ENCODE results near the gene RBM22. TPM values are rescaled to one million over a fixed set of nuclear protein-coding genes. Genes with fewer than 3 reads are reported as not detected.

The RBM22 gene
- total RNA-seq, 4 donors from 2014 or later, result 22.5 to 31.0 (median 26.2) TPM

DNA sequence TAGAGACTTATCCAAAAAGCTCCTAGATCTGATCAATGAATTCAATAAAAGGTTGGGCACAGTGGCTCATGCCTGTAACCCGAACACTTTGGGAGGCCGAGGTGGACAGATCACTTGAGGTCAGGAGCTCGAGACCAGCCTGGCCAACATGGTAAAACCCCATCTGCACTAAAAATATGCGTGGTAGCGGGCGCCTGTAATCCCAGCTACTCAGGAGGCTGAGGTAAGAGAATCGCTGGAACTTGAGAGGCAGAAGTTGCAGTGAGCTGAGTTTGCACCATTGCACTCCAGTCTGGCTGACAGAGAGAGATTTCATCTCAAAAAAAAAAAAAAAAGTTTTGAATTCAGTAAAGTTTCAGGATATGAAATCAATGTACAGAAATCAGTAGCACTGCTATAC is 38.0 kb upstream of the RBM22 start:
- no peak for TF ChIP-seq POLR2A (IDR thresholded peaks at IDR 0.05)
- TF ChIP-seq, protein P1, sequence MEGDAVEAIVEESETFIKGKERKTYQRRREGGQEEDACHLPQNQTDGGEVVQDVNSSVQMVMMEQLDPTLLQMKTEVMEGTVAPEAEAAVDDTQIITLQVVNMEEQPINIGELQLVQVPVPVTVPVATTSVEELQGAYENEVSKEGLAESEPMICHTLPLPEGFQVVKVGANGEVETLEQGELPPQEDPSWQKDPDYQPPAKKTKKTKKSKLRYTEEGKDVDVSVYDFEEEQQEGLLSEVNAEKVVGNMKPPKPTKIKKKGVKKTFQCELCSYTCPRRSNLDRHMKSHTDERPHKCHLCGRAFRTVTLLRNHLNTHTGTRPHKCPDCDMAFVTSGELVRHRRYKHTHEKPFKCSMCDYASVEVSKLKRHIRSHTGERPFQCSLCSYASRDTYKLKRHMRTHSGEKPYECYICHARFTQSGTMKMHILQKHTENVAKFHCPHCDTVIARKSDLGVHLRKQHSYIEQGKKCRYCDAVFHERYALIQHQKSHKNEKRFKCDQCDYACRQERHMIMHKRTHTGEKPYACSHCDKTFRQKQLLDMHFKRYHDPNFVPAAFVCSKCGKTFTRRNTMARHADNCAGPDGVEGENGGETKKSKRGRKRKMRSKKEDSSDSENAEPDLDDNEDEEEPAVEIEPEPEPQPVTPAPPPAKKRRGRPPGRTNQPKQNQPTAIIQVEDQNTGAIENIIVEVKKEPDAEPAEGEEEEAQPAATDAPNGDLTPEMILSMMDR (IDR thresholded peaks at IDR 0.05 in 4 of 5, conservative IDR thresholded peaks at IDR 0.05 in 1 of 5), result no peak
- Histone ChIP-seq H3K27me3 (no peaks in the 10 kb centered on the region), H3K27ac (peak overlapping the region in 2 of 4 donors; percentile 20 to 61), H3K36me3 (no peaks in the 10 kb centered on the region), H3K9me3 (no peaks in the 10 kb centered on the region), H3K4me3 (no peak overlapping the region), H3K4me1 (peaks cover 32 to 37% of the 10 kb centered on the region in 2 donors)
- in situ Hi-C loops (cut with MboI; ENCODE audit: low sequenced_read_pairs in 4 of 4) (no loop called here), intact Hi-C loops (cut with DNase I; ENCODE audit: low total_unique reads) (no loop called here)
- DNase-seq (no peak), ATAC-seq (peak in 1 of 2 donors; percentile 47)

DNA sequence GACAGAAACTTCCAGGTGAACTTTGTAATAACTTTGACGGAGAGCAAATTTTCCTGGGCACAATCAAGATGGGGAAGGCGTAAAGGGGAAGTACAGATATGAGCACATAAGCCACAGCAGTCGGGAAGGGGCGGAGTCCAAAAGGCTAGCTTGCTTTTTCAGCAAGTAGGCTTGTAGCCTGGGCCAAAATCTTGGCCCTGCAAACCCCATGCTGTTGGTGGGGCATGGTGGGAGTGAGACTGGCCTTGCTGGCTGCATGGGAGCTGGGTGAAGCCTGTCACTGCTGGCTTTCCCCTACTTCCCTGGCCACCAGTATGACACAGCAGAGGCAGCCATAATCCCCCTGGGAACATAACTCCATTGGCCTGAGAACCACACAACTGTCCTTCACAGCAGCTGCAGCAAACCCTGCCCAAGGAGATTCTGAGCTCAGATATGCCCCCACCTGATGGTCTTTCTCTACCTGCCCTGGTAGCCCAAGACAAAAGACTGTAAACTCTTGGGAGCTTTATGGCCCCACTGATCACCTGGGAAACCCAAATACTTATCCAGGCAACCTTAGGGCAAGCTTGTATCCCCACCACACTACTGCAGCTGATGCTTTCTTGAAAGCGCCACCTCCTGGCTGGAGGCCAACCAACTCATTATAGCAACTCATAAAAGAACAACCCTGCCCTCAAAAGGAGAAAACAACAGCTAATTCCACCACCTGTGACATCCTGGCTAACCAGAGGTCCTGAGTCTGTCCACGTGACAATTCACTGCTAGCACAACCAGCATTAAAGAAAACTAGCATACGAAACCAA is 33.9 kb upstream of the RBM22 start:
- H3K27me3 ChIP-seq, result no peaks in the 10 kb centered on the region
- peak overlapping the region in 3 of 4 donors; percentile 10 to 42 (median 24) for H3K27ac ChIP-seq
- intact Hi-C loops (cut with DNase I; ENCODE audit: low total_unique reads) (no loop called here), in situ Hi-C loops (cut with MboI; ENCODE audit: low sequenced_read_pairs in 4 of 4) (no loop called here)
- H3K4me3 ChIP-seq, result no peak overlapping the region
- ATAC-seq (peak in 1 of 2 donors; percentile 54), DNase-seq (peak; percentile 10 to 39)
- H3K4me1 ChIP-seq, result peaks cover 30 to 33% of the 10 kb centered on the region in 2 donors
- TF ChIP-seq, protein P1 (IDR thresholded peaks at IDR 0.05 in 4 of 5, conservative IDR thresholded peaks at IDR 0.05 in 1 of 5), result no peak
- TF ChIP-seq POLR2A (IDR thresholded peaks at IDR 0.05), result no peak
- peaks cover 0 to 36% of the 10 kb centered on the region in 2 donors for H3K36me3 ChIP-seq
- H3K9me3 ChIP-seq, result no peaks in the 10 kb centered on the region

DNA sequence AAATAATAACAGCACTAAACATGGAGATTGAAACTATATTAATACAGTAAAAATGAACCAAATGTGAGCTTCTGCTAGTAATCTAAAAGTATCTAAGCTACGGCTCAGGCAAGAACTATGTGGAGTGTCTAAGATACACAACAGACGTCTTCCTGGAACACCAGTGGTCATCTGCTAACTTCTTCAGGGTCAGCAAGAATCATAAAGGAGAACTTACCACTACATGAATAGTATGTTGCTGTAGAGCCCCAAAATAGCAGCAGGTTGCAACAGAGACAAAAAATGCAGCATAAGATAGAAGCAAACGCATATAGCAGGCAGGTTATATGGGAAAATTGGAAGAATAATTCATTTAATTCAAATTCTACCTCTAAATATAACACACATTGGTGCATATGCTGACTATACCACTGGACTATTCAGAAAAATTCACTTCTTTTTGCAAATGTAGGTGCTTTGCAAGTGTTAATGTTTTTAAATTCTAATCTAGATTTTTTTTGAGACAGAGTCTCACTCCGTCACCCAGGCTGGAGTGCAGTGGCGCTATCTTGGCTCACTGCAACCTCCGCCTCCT is 30.9 kb upstream of the RBM22 start:
- Histone ChIP-seq H3K36me3 (peaks cover 0 to 61% of the 10 kb centered on the region in 2 donors), H3K4me1 (peaks cover 8 to 15% of the 10 kb centered on the region in 2 donors), H3K27ac (no peak overlapping the region), H3K27me3 (no peaks in the 10 kb centered on the region), H3K4me3 (no peak overlapping the region), H3K9me3 (no peaks in the 10 kb centered on the region)
- ATAC-seq, result no peak
- in situ Hi-C loops (cut with MboI; ENCODE audit: low sequenced_read_pairs in 4 of 4) (no loop called here), intact Hi-C loops (cut with DNase I; ENCODE audit: low total_unique reads) (no loop called here)
- no peak for DNase-seq
- TF ChIP-seq, protein P1 (IDR thresholded peaks at IDR 0.05 in 4 of 5, conservative IDR thresholded peaks at IDR 0.05 in 1 of 5), result no peak
- no peak for TF ChIP-seq POLR2A (IDR thresholded peaks at IDR 0.05)

DNA sequence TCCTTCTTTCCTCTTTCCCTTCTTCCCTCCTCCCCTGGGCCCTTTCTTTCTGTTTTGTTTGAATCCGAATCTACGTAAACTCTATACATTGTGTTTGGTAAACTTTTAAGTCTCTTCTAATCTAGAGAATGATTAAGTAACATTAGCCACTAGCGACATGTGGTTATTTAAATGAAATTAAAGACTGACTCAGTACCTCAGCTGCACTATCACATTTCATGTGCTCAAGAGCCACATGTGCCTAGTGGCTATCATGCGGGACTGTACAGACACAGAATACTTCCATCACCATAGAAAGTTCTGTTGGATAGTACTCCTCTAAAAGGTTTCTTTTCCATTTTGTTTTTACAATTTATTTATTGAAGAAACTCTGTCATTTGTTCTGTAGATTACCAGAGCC is 29.0 kb upstream of the RBM22 start:
- H3K36me3 ChIP-seq, result peaks cover 0 to 75% of the 10 kb centered on the region in 2 donors
- in situ Hi-C loops (cut with MboI; ENCODE audit: low sequenced_read_pairs in 4 of 4) (no loop called here), intact Hi-C loops (cut with DNase I; ENCODE audit: low total_unique reads) (no loop called here)
- no peaks in the 10 kb centered on the region for H3K27me3 ChIP-seq
- DNase-seq (no peak), ATAC-seq (no peak)
- H3K4me3 ChIP-seq, result no peak overlapping the region
- no peaks in the 10 kb centered on the region for H3K9me3 ChIP-seq
- H3K27ac ChIP-seq, result no peak overlapping the region
- TF ChIP-seq, protein P1 (IDR thresholded peaks at IDR 0.05 in 4 of 5, conservative IDR thresholded peaks at IDR 0.05 in 1 of 5), result no peak
- TF ChIP-seq POLR2A (IDR thresholded peaks at IDR 0.05), result no peak
- peaks cover 3% of the 10 kb centered on the region in 2 donors for H3K4me1 ChIP-seq

Measured in gastrocnemius medialis (tissue), 4 donors.